SK-N-SH treated with all-trans-retinoic acid at 6 μM for 48 hours (cell line): ENCODE results near the gene ELOVL5.

Experiments used
- ATAC-seq: fragments of 200-7000 bp; cut with Tn5 transposase; 3 replicates; pipeline ENCODE4 v1.9.1; 2020; ENCODE audit warnings: mild to moderate bottlenecking, moderate library complexity
- ARNTL ChIP-seq: fragments of 450-650 bp; formaldehyde crosslinking; IDR thresholded peaks from 2 replicates; pipeline ENCODE4 v1.5.0; 2020; ENCODE audit warnings: low read depth, mild to moderate bottlenecking, moderate library complexity, borderline replicate concordance
- BACH2 ChIP-seq: fragments of 250-450 bp; sonication (Bioruptor Pico); IDR thresholded peaks from 2 replicates; pipeline ENCODE4 v1.9.0; 2021; ENCODE audit warnings: mild to moderate bottlenecking, borderline replicate concordance
- CSDC2 ChIP-seq: fragments of 250-450 bp; sonication (Bioruptor Pico); IDR thresholded peaks from 2 replicates; pipeline ENCODE4 v1.5.0; 2020; ENCODE audit warnings: mild to moderate bottlenecking, moderate library complexity
- ESRRG ChIP-seq: fragments of 250-450 bp; sonication (Bioruptor Pico); IDR thresholded peaks from 2 replicates; pipeline ENCODE4 v1.6.1; 2021; ENCODE audit warnings: mild to moderate bottlenecking
- OSR1 ChIP-seq: fragments of 250-450 bp; sonication (Bioruptor Pico); IDR thresholded peaks from 2 replicates; pipeline ENCODE4 v1.8.0; 2022; ENCODE audit warnings: moderate library complexity, mild to moderate bottlenecking, inconsistent platforms
- POU6F1 ChIP-seq: fragments of 250-450 bp; sonication (Bioruptor Pico); IDR thresholded peaks from 2 replicates; pipeline ENCODE4 v1.8.0; 2021; ENCODE audit warnings: low read depth, mild to moderate bottlenecking, moderate library complexity, borderline replicate concordance
- PPARA ChIP-seq: fragments of 250-450 bp; sonication (Bioruptor Pico); IDR thresholded peaks from 2 replicates; pipeline ENCODE4 v1.5.0; 2020; ENCODE audit warnings: mild to moderate bottlenecking, borderline replicate concordance
- RARB ChIP-seq: fragments of 250-450 bp; sonication (Bioruptor Pico); IDR thresholded peaks from 2 replicates; pipeline ENCODE4 v1.8.0; 2021; ENCODE audit warnings: mild to moderate bottlenecking, moderate library complexity
- SNAI2 ChIP-seq: fragments of 250-450 bp; sonication (Bioruptor Pico); IDR thresholded peaks from 2 replicates; pipeline ENCODE4 v1.5.0; 2020; ENCODE audit warnings: mild to moderate bottlenecking, moderate library complexity
- TCF4 ChIP-seq: fragments of 250-450 bp; sonication (Bioruptor Pico); IDR thresholded peaks from 2 replicates; pipeline ENCODE4 v1.8.0; 2021; ENCODE audit warnings: mild to moderate bottlenecking, moderate library complexity, borderline replicate concordance
- TSHZ2 ChIP-seq: fragments of 250-450 bp; sonication (Bioruptor Pico); IDR thresholded peaks from 2 replicates; pipeline ENCODE4 v1.5.0; 2020; ENCODE audit warnings: mild to moderate bottlenecking, moderate library complexity
- ZC3H10 ChIP-seq: fragments of 250-450 bp; sonication (Bioruptor Pico); IDR thresholded peaks from 2 replicates; pipeline ENCODE4 v1.5.1; 2021; ENCODE audit warnings: mild to moderate bottlenecking, moderate library complexity
- ZFP30 ChIP-seq: fragments of 450-650 bp; formaldehyde crosslinking; IDR thresholded peaks from 2 replicates; pipeline ENCODE4 v1.5.0; 2022; ENCODE audit warnings: mild to moderate bottlenecking, moderate library complexity
- ZNF565 ChIP-seq: fragments of 450-650 bp; formaldehyde crosslinking; conservative IDR thresholded peaks from 2 replicates; pipeline ENCODE4 v1.5.0; 2020; ENCODE audit warnings: low read depth, mild to moderate bottlenecking, moderate library complexity
- ZNF70 ChIP-seq: fragments of 450-650 bp; formaldehyde crosslinking; IDR thresholded peaks from 2 replicates; pipeline ENCODE4 v1.5.0; 2020; ENCODE audit warnings: mild to moderate bottlenecking, moderate library complexity
- ZNF8 ChIP-seq: fragments of 450-650 bp; formaldehyde crosslinking; IDR thresholded peaks from 2 replicates; pipeline ENCODE4 v1.5.0; 2020; ENCODE audit warnings: mild to moderate bottlenecking, moderate library complexity
- TF ChIP-seq, protein P1 (sequence below): fragments of 250-450 bp; sonication (Bioruptor Pico); IDR thresholded peaks from 2 replicates; pipeline ENCODE4 v1.5.1; 2021; ENCODE audit warnings: mild to moderate bottlenecking, moderate library complexity
- TF ChIP-seq, protein P2 (sequence below): fragments of 250-450 bp; sonication (Bioruptor Pico); IDR thresholded peaks from 2 replicates; pipeline ENCODE4 v1.5.1; 2020; ENCODE audit warnings: low read depth, mild to moderate bottlenecking, moderate library complexity

The ELOVL5 gene

GRCh38 chr6:53382421-53382820, 33.7 kb upstream of the ELOVL5 start:
- TF ChIP-seq TCF4 (CRISPR knock-in tag) (no peak), PPARA (CRISPR knock-in tag) (no peak)
- TF ChIP-seq, protein P1, sequence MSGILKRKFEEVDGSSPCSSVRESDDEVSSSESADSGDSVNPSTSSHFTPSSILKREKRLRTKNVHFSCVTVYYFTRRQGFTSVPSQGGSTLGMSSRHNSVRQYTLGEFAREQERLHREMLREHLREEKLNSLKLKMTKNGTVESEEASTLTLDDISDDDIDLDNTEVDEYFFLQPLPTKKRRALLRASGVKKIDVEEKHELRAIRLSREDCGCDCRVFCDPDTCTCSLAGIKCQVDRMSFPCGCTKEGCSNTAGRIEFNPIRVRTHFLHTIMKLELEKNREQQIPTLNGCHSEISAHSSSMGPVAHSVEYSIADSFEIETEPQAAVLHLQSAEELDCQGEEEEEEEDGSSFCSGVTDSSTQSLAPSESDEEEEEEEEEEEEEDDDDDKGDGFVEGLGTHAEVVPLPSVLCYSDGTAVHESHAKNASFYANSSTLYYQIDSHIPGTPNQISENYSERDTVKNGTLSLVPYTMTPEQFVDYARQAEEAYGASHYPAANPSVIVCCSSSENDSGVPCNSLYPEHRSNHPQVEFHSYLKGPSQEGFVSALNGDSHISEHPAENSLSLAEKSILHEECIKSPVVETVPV (CRISPR knock-in tag): no peak
- ATAC-seq: no peak

DNA sequence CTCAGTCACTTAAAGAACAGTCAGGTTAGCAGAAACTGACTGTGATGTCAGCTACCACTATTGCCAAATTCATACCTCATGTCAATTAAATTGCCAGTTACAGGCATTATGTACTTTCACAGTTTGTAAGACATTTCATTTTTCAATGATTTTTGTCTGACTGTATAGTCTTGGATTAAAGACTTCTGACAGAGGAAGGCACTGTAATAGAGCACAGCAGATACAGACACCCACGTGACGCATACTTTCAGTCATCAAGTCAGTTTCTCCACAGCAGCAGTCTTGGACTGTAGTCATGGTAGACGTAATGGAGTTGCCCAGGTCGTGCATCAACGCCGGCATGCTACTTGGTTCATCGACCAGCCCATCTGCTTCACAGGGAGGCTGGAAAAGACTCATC, 29.5 kb upstream of the ELOVL5 start:
- TF ChIP-seq ZNF70 (CRISPR knock-in tag): no peak
- TF ChIP-seq ARNTL: no peak
- no peak for TF ChIP-seq SNAI2 (CRISPR knock-in tag)
- TF ChIP-seq BACH2 (CRISPR knock-in tag): no peak
- TF ChIP-seq CSDC2 (CRISPR knock-in tag): no peak
- no peak for TF ChIP-seq POU6F1 (CRISPR knock-in tag)
- TF ChIP-seq ZFP30 (CRISPR knock-in tag): no peak
- TF ChIP-seq ZC3H10 (CRISPR knock-in tag): no peak
- TF ChIP-seq, protein P2, sequence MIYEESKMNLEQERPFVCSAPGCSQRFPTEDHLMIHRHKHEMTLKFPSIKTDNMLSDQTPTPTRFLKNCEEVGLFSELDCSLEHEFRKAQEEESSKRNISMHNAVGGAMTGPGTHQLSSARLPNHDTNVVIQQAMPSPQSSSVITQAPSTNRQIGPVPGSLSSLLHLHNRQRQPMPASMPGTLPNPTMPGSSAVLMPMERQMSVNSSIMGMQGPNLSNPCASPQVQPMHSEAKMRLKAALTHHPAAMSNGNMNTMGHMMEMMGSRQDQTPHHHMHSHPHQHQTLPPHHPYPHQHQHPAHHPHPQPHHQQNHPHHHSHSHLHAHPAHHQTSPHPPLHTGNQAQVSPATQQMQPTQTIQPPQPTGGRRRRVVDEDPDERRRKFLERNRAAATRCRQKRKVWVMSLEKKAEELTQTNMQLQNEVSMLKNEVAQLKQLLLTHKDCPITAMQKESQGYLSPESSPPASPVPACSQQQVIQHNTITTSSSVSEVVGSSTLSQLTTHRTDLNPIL (CRISPR knock-in tag): no peak
- ATAC-seq: no peak

DNA sequence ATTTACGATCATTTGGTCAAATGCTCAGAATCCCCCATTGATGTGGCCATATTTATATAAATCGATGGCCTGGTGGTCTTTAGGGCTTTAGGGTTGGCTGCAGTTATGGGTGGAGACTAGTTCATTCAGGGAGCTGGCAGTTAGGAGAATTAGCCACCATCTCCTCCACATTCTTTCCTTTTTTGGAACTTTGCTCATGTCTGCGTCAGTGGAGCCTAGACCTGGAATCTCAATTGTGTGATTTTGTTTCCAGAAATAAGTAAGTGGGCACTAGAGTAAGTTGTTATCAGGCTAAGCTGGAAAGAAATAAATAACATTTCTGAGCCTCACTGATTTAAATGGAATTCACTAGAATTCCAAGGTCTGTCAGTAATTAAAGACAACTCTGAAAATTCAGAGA, 29.0 kb upstream of the ELOVL5 start:
- TF ChIP-seq ZC3H10 (CRISPR knock-in tag) (no peak), OSR1 (CRISPR knock-in tag) (no peak), ARNTL (no peak), BACH2 (CRISPR knock-in tag) (no peak), CSDC2 (CRISPR knock-in tag) (no peak), TSHZ2 (CRISPR knock-in tag) (no peak), ZNF8 (no peak), PPARA (CRISPR knock-in tag) (no peak), RARB (CRISPR knock-in tag) (no peak), ZNF565 (CRISPR knock-in tag) (no peak), ESRRG (CRISPR knock-in tag) (no peak)
- TF ChIP-seq, protein P2 (CRISPR knock-in tag): no peak
- no peak for ATAC-seq

GRCh38 chr6:53377289-53377688, 28.5 kb upstream of the ELOVL5 start:
- ATAC-seq: no peak
- TF ChIP-seq TCF4 (CRISPR knock-in tag) (no peak), SNAI2 (CRISPR knock-in tag) (no peak), POU6F1 (CRISPR knock-in tag) (no peak)
